H1 (cell line): ENCODE measurements around the gene OR1S1. TPM values are rescaled to one million over a fixed set of nuclear protein-coding genes. Genes with fewer than 3 reads are reported as not detected.

Experiments used
- BACH1 ChIP-seq: IDR thresholded peaks from 2 replicates; pipeline ENCODE4 v1.6.1; 2012; ENCODE audit warnings: low read length, improper control_type of control experiment
- BRCA1 ChIP-seq: IDR thresholded peaks from 2 replicates; pipeline ENCODE4 v1.6.1; 2012; ENCODE audit warnings: low read depth, low read length, improper control_type of control experiment
- CTBP2 ChIP-seq: IDR thresholded peaks from 2 replicates; pipeline ENCODE4 v1.7.0; 2011; ENCODE audit warnings: borderline replicate concordance, mild to moderate bottlenecking, moderate library complexity, mixed read lengths, low read length; ENCODE audit not compliant: insufficient read depth, insufficient read length
- SIX5 ChIP-seq: IDR thresholded peaks from 2 replicates; pipeline ENCODE4 v1.6.1; 2011; ENCODE audit warnings: mild to moderate bottlenecking, low read depth, low read length
- SP2 ChIP-seq: IDR thresholded peaks from 2 replicates; pipeline ENCODE4 v1.6.1; 2012; ENCODE audit warnings: mild to moderate bottlenecking, low read length, inconsistent platforms
- SP4 ChIP-seq: IDR thresholded peaks from 2 replicates; pipeline ENCODE4 v1.6.1; 2012; ENCODE audit warnings: low read length, inconsistent platforms
- polyA plus RNA-seq, 7 experiments: library from polyadenylated mRNA; depleted of rRNA in 3 of 7; stranded (reverse) in 5 of 7; unstranded in 2 of 7; fragments of >200 nt in 5 of 7; fragments of 200-250 nt in 2 of 7; gene quantifications; 1 replicate in 5 of 7; 2 replicates in 1 of 7; 4 replicates in 1 of 7; pipeline versions ENCODE4 v1.2.1 to v1.2.3, GENCODE V29; 2011 to 2013; ENCODE audit warnings: missing spikeins in 2 of 7, mixed read lengths in 2 of 7
- total RNA-seq: library from RNA; stranded (reverse); fragmentation: NEBNext Ultra II Directional; extraction: Animal tissue kit (Norgen Biotek cat#: 25700); gene quantifications from 2 replicates; pipeline ENCODE4 v1.2.1, GENCODE V29; 2021
- TF ChIP-seq, protein P1 (sequence below): IDR thresholded peaks from 2 replicates; pipeline ENCODE4 v1.6.1; 2011; ENCODE audit warnings: low read depth, mild to moderate bottlenecking, low read length; ENCODE audit not compliant: insufficient read depth

OR1S1 gene
- total and polyA plus RNA-seq, 2 of the 8 experiments (the other 6 are each of a cell fraction or from before 2014, with no cell fraction given), result not detected

DNA sequence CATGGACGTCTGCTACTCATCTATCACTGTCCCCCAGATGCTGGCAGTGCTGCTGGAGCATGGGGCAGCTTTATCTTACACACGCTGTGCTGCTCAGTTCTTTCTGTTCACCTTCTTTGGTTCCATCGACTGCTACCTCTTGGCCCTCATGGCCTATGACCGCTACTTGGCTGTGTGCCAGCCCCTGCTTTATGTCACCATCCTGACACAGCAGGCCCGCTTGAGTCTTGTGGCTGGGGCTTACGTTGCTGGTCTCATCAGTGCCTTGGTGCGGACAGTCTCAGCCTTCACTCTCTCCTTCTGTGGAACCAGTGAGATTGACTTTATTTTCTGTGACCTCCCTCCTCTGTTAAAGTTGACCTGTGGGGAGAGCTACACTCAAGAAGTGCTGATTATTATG, 32.9 kb upstream of the OR1S1 start (continued):
- TF ChIP-seq, protein P1, sequence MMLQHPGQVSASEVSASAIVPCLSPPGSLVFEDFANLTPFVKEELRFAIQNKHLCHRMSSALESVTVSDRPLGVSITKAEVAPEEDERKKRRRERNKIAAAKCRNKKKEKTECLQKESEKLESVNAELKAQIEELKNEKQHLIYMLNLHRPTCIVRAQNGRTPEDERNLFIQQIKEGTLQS, result no peak
- TF ChIP-seq SP2, result no peak
- no peak for TF ChIP-seq CTBP2
- no peak for TF ChIP-seq SIX5
- TF ChIP-seq BACH1, result no peak
- no peak for TF ChIP-seq SP4
- TF ChIP-seq BRCA1, result no peak
